Astrocyte (in vitro differentiated cells and primary cell): ENCODE results near the gene TESK2. TPM values are rescaled to one million over a fixed set of nuclear protein-coding genes. Genes with fewer than 3 reads are reported as not detected.

Experiments used
- DNase-seq: peaks from one replicate; pipeline ENCODE4 v3.0.0-alpha.2; 2010; ENCODE audit warnings: low read depth
- FAIRE-seq: peaks from 2 replicates; lab custom pipeline; 2011; peaks lifted over from hg19 to GRCh38; lab: Jason Lieb, UNC
- H2AFZ ChIP-seq: 2 replicates; pipeline ENCODE4 v1.6.0; 2012; ENCODE audit warnings: low read depth, low read length, inconsistent platforms
- H3K27ac ChIP-seq: 2 replicates; pipeline ENCODE4 v1.5.1; 2011; ENCODE audit warnings: low read depth, low read length, inconsistent platforms
- H3K27me3 ChIP-seq: 2 replicates; pipeline ENCODE4 v1.6.0; 2011; ENCODE audit warnings: low read length, inconsistent platforms; ENCODE audit not compliant: insufficient read depth
- H3K36me3 ChIP-seq: 2 replicates; pipeline ENCODE4 v1.5.1; 2011; ENCODE audit warnings: low read length, inconsistent platforms; ENCODE audit not compliant: insufficient read depth
- H3K4me1 ChIP-seq: 2 replicates; pipeline ENCODE4 v1.5.1; 2011; ENCODE audit warnings: low read length, inconsistent platforms; ENCODE audit not compliant: insufficient read depth
- H3K4me2 ChIP-seq: 2 replicates; pipeline ENCODE4 v1.6.0; 2012; ENCODE audit warnings: low read length, inconsistent platforms
- H3K4me3 ChIP-seq: 2 replicates; pipeline ENCODE4 v1.5.1; 2011; ENCODE audit warnings: low read depth, mild to moderate bottlenecking, low read length, inconsistent platforms; ENCODE audit not compliant: insufficient read depth
- H3K79me2 ChIP-seq: 2 replicates; pipeline ENCODE4 v1.6.0; 2012; ENCODE audit warnings: mild to moderate bottlenecking, low read length, inconsistent platforms; ENCODE audit not compliant: insufficient read depth
- H3K9ac ChIP-seq: 2 replicates; pipeline ENCODE4 v1.6.0; 2012; ENCODE audit warnings: mild to moderate bottlenecking, low read length, inconsistent platforms
- H3K9me3 ChIP-seq: 2 replicates; pipeline ENCODE4 v1.5.1; 2012; ENCODE audit warnings: low read depth, mild to moderate bottlenecking, low read length, inconsistent platforms; ENCODE audit not compliant: insufficient read depth
- H4K20me1 ChIP-seq: 2 replicates; pipeline ENCODE4 v1.6.0; 2012; ENCODE audit warnings: low read length, inconsistent platforms; ENCODE audit not compliant: insufficient read depth
- H3K27ac Mint-ChIP-seq: one replicate; pipeline ENCODE4 v1.8.0; 2021; ENCODE audit warnings: mild to moderate bottlenecking, mixed read lengths; ENCODE audit not compliant: unreplicated experiment
- H3K27me3 Mint-ChIP-seq: one replicate; pipeline ENCODE4 v1.8.0; 2021; ENCODE audit warnings: low read depth, mixed read lengths; ENCODE audit not compliant: unreplicated experiment
- H3K36me3 Mint-ChIP-seq: one replicate; pipeline ENCODE4 v1.8.0; 2021; ENCODE audit warnings: low read depth, mixed read lengths; ENCODE audit not compliant: unreplicated experiment
- H3K4me1 Mint-ChIP-seq: one replicate; pipeline ENCODE4 v1.8.0; 2021; ENCODE audit warnings: low read depth, mixed read lengths; ENCODE audit not compliant: unreplicated experiment
- H3K4me3 Mint-ChIP-seq: one replicate; pipeline ENCODE4 v1.8.0; 2021; ENCODE audit warnings: mild to moderate bottlenecking, moderate library complexity, mixed read lengths; ENCODE audit not compliant: unreplicated experiment
- H3K9me3 Mint-ChIP-seq: one replicate; pipeline ENCODE4 v1.8.0; 2021; ENCODE audit warnings: mild to moderate bottlenecking, mixed read lengths; ENCODE audit not compliant: unreplicated experiment
- CTCF ChIP-seq: IDR thresholded peaks from 2 replicates; pipeline ENCODE4 v1.5.1; 2011; ENCODE audit warnings: low read depth, mild to moderate bottlenecking, inconsistent platforms, low read length, moderate library complexity; ENCODE audit not compliant: insufficient read depth
- EZH2 ChIP-seq: IDR thresholded peaks from 2 replicates; pipeline ENCODE4 v1.6.1; 2012; ENCODE audit warnings: mild to moderate bottlenecking, low read length, inconsistent platforms; ENCODE audit not compliant: insufficient read depth
- total RNA-seq: library from RNA; stranded (reverse); gene quantifications from 2 replicates; pipeline ENCODE4 v1.2.1, GENCODE V29; 2021

The TESK2 gene
- total RNA-seq, 1 donor from 2014 or later, result 1.7 TPM

- FAIRE-seq, result no peak
- Histone ChIP-seq H3K9me3 (no peaks in the 10 kb centered on the region), H3K36me3 (no peaks in the 10 kb centered on the region), H2AFZ (no peak overlapping the region), H3K79me2 (no peaks in the 10 kb centered on the region), H4K20me1 (no peaks in the 10 kb centered on the region), H3K27me3 (no peaks in the 10 kb centered on the region), H3K9ac (no peak overlapping the region), H3K4me1 (no peaks in the 10 kb centered on the region), H3K4me3 (no peak overlapping the region), H3K27ac (no peak overlapping the region), H3K4me2 (no peak overlapping the region)
- Mint-ChIP-seq H3K4me1 (no peaks in the 10 kb centered on the region), H3K36me3 (no peaks in the 10 kb centered on the region), H3K9me3 (peaks cover 3% of the 10 kb centered on the region), H3K27me3 (no peaks in the 10 kb centered on the region), H3K4me3 (no peak overlapping the region), H3K27ac (no peak overlapping the region)
- DNase-seq, result no peak
- no peak for TF ChIP-seq CTCF
- TF ChIP-seq EZH2, result no peak
Observed at GRCh38 chr1:45421935-45422334, 69.0 kb downstream of the TESK2 start.

- Histone ChIP-seq H3K4me2 (no peak overlapping the region), H3K9me3 (no peaks in the 10 kb centered on the region), H3K79me2 (no peaks in the 10 kb centered on the region), H4K20me1 (no peaks in the 10 kb centered on the region), H3K36me3 (no peaks in the 10 kb centered on the region), H3K27me3 (no peaks in the 10 kb centered on the region), H3K27ac (no peak overlapping the region), H3K9ac (no peak overlapping the region), H3K4me3 (no peak overlapping the region), H2AFZ (no peak overlapping the region), H3K4me1 (no peaks in the 10 kb centered on the region)
- Mint-ChIP-seq H3K27me3 (no peaks in the 10 kb centered on the region), H3K4me1 (no peaks in the 10 kb centered on the region), H3K4me3 (no peak overlapping the region), H3K27ac (no peak overlapping the region), H3K9me3 (no peaks in the 10 kb centered on the region), H3K36me3 (no peaks in the 10 kb centered on the region)
- DNase-seq (no peak), FAIRE-seq (no peak)
- no peak for TF ChIP-seq CTCF
- no peak for TF ChIP-seq EZH2
Observed at GRCh38 chr1:45414746-45415145, 76.2 kb downstream of the TESK2 start.

- H3K4me3 ChIP-seq, result no peak overlapping the region
- no peak for TF ChIP-seq CTCF
- no peak for TF ChIP-seq EZH2
- H3K4me1 ChIP-seq, result no peaks in the 10 kb centered on the region
- Mint-ChIP-seq H3K36me3 (no peaks in the 10 kb centered on the region), H3K9me3 (no peaks in the 10 kb centered on the region), H3K27ac (no peak overlapping the region), H3K4me1 (no peaks in the 10 kb centered on the region), H3K27me3 (no peaks in the 10 kb centered on the region), H3K4me3 (no peak overlapping the region)
- H3K36me3 ChIP-seq, result no peaks in the 10 kb centered on the region
- H3K4me2 ChIP-seq, result no peak overlapping the region
- no peak for FAIRE-seq
- H3K79me2 ChIP-seq, result no peaks in the 10 kb centered on the region
- no peak overlapping the region for H2AFZ ChIP-seq
- H3K27ac ChIP-seq, result no peak overlapping the region
- no peak for DNase-seq
- H3K9ac ChIP-seq, result no peak overlapping the region
- no peaks in the 10 kb centered on the region for H4K20me1 ChIP-seq
- H3K27me3 ChIP-seq, result no peaks in the 10 kb centered on the region
- H3K9me3 ChIP-seq, result no peaks in the 10 kb centered on the region
Observed at GRCh38 chr1:45412899-45413298, 78.1 kb downstream of the TESK2 start.
